Thoracic aorta (tissue), 2 donors: ENCODE results near the gene CNKSR2. TPM values are rescaled to one million over a fixed set of nuclear protein-coding genes. Genes with fewer than 3 reads are reported as not detected.

Source experiments
- ATAC-seq: fragments of 150-250 bp; one replicate; pipeline ENCODE4 v1.8.0; 2017; ENCODE audit warnings: low read depth; ENCODE audit not compliant: insufficient number of reproducible peaks, low FRiP score
- DNase-seq: peaks from one replicate; pipeline ENCODE4 v3.0.0-alpha.2; 2020; ENCODE audit warnings: low spot score
- H3K27ac ChIP-seq, 2 donors: fragments of 200-600 bp; sonication (generic); 1 replicate in 1 of 2; 2 replicates in 1 of 2; pipeline ENCODE4 v1.5.1; 2016; ENCODE audit warnings: mild to moderate bottlenecking in 2 of 2, moderate library complexity in 2 of 2
- H3K27me3 ChIP-seq: fragments of 200-600 bp; sonication (generic); replicated peaks from 2 replicates; pipeline ENCODE4 v1.6.0; 2016; ENCODE audit warnings: mild to moderate bottlenecking; ENCODE audit not compliant: insufficient read depth
- H3K36me3 ChIP-seq: fragments of 200-600 bp; sonication (generic); one replicate; pipeline ENCODE4 v1.5.1; 2016
- H3K4me1 ChIP-seq, 2 donors: fragments of 200-600 bp; sonication (generic); 1 replicate in 1 of 2; 2 replicates in 1 of 2; pipeline versions ENCODE4 v1.5.1 to v1.6.0; 2016; ENCODE audit warnings: low read depth in 2 of 2, mild to moderate bottlenecking in 1 of 2; ENCODE audit not compliant: control insufficient read depth in 1 of 2
- H3K4me3 ChIP-seq: fragments of 200-600 bp; sonication (generic); 2 replicates; pipeline ENCODE4 v1.5.1; 2016; ENCODE audit warnings: mild to moderate bottlenecking
- H3K9me3 ChIP-seq: fragments of 200-600 bp; sonication (generic); 2 replicates; pipeline ENCODE4 v1.5.1; 2016
- total RNA-seq, 2 donors: library from RNA; depleted of rRNA; stranded (reverse); fragments of >200 nt; gene quantifications; one replicate each; pipeline versions ENCODE4 v1.1.0 to v1.2.3, GENCODE V29; 2016
- TF ChIP-seq, protein P1 (sequence below): fragments of 200-600 bp; sonication (generic); IDR thresholded peaks from one replicate; pipeline ENCODE4 v1.5.1; 2019; ENCODE audit warnings: antibody characterized with exemption

Gene CNKSR2
- total RNA-seq, 2 donors from 2014 or later: 5.3 to 10.4 TPM

DNA sequence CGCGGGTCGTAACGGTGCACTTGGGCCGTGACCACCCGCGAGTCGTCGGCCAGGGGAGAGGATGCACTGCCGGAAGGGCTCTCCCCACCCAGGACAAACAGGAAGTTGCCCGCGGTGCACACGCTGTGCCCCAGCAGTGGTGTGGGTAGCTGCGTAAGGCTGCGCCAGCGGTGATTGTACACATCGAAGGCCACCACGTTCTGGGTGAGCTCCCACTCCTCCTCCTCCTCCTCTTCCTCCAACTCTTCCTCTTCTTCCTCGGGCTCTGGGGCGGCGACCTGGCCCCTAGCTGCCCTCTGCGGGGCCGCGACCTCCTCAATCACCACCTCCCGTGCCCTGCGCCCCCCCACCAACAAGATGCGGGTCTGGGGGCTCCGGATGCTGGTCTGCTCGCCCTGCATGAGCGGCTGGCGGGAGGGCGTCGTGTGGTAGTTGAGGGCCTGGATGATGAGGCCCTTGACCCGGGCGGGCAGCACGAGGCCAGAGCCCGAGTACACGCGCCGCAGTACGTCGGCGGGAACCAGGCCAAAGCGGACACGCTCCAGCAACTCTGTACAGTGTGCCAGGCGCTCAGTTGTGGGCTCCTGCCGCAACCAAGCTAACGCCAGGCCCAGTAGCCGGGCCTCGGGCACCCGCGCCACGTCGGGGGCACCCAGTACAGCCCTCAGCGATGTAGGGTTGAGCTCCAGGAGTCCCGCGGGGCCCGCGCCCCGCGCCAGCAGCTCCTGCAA lies 282.5 kb downstream of the CNKSR2 start:
- TF ChIP-seq, protein P1, sequence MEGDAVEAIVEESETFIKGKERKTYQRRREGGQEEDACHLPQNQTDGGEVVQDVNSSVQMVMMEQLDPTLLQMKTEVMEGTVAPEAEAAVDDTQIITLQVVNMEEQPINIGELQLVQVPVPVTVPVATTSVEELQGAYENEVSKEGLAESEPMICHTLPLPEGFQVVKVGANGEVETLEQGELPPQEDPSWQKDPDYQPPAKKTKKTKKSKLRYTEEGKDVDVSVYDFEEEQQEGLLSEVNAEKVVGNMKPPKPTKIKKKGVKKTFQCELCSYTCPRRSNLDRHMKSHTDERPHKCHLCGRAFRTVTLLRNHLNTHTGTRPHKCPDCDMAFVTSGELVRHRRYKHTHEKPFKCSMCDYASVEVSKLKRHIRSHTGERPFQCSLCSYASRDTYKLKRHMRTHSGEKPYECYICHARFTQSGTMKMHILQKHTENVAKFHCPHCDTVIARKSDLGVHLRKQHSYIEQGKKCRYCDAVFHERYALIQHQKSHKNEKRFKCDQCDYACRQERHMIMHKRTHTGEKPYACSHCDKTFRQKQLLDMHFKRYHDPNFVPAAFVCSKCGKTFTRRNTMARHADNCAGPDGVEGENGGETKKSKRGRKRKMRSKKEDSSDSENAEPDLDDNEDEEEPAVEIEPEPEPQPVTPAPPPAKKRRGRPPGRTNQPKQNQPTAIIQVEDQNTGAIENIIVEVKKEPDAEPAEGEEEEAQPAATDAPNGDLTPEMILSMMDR: no peak
- H3K27ac ChIP-seq: no peak overlapping the region
- H3K9me3 ChIP-seq: no peaks in the 10 kb centered on the region
- no peaks in the 10 kb centered on the region for H3K36me3 ChIP-seq
- peak overlapping the region; percentile 36 for H3K4me3 ChIP-seq
- DNase-seq (no peak), ATAC-seq (no peak)
- no peaks in the 10 kb centered on the region for H3K4me1 ChIP-seq
- H3K27me3 ChIP-seq: no peaks in the 10 kb centered on the region

DNA sequence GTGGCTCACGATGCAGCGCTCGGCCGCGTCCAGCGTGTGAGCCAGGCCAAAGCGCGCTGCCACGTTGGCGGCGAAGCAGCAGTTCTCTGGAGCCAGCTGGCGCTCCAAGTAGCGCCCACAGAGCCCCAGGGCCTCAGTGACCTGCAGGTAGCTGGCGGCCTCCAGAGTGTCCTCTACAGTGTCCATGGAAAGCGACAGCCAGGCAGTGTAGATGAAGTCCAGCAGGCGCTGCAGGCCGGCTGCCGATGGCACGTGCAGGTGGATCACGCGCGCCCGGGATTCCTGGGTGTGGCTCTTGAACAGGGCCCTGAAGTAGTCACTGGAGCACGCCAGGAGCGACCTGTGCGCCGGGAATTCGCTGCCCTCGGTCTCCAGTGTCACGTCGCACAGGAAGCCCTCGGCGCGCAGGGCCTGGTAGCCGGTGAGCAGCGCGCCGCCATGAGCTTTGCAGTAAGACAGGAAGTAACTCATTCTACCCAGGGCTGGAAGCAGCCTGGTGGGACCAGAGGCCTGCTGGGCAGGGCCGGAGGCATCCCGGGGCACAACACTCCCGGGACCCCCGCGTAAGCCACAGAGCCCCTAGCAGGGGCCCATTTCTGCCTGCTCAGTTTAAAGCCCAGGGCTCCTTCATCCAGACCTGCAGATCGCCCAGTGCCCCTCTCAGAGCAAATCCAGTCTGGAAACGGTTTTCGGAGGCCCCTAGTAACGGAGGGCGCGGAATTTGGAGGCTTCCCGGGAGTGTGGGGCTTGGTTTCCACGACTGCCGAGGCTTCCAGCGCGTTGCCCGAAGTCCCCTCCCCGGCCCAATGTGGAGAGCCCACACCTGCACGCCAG lies 283.3 kb downstream of the CNKSR2 start:
- no peaks in the 10 kb centered on the region for H3K27me3 ChIP-seq
- no peak for ATAC-seq
- peak overlapping the region; percentile 53 for H3K4me3 ChIP-seq
- TF ChIP-seq, protein P1: no peak
- DNase-seq: no peak
- no peaks in the 10 kb centered on the region for H3K4me1 ChIP-seq
- H3K36me3 ChIP-seq: no peaks in the 10 kb centered on the region
- H3K27ac ChIP-seq: no peak overlapping the region
- H3K9me3 ChIP-seq: no peaks in the 10 kb centered on the region

DNA sequence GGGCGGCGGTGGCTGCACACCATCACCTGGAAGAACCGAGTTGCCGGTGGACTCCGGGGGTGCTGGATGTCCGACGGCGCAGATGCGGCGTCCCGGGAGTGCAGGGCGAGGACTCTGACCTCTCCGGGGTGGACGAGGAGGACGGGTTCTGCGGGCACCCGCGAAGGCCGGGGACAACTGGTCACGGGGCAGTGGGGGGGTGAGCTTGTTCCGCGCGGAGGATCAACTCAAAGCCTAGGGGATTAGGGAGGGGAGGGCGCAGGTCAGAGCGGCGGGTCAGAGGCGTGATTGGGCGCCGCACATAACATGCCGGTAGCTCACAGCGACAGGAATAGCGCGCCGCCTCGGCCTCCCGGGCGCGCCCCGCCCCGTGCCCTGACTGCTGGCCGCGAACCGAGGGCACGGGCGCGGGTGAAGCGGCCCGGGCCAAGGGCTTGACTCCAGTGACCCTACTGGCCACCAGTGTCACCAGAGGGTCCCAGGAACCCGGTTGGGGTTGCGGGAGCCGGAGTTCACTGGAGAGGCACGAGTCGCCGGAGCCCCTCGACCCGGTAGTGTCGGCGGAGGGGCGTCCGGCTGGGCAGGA lies 284.0 kb downstream of the CNKSR2 start, which contains the start of gene KLHL34:
KLHL34 (minus strand) TSS at position 179 of the 586 bp plus-strand sequence. CDS start 542 bp downstream, outside the sequence.
- H3K27ac ChIP-seq: no peak within 1 kb of the TSS
- no peak for ATAC-seq
- TF ChIP-seq, protein P1: no peak
- H3K9me3 ChIP-seq: no peaks in the 10 kb centered on the region
- peak within 1 kb of the TSS; percentile 53 for H3K4me3 ChIP-seq
- no peak for DNase-seq
- H3K4me1 ChIP-seq: no peaks in the 10 kb centered on the region
- no peaks in the 10 kb centered on the region for H3K27me3 ChIP-seq
- no peaks in the 10 kb centered on the region for H3K36me3 ChIP-seq

DNA sequence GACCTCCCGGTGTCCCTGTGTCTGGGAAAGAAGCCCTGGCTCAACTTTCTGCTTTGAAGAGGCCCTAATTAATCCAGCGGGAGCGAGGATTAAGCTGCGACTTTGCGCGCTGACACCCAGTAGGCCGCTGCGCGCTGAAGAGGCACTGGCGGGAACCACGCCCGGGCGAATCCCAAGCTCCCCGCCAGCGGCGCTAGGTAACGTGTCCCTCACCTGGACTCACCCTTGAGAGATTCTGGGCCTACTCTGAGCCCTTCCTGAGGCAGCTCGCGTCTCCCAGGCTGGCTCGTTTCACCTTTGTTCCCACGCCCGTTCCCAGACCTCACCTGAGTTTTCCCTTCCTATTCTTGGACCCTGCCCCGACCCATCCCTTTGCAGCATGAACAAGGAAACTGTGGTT lies 284.5 kb downstream of the CNKSR2 start:
- Histone ChIP-seq H3K27ac (no peak overlapping the region), H3K27me3 (no peaks in the 10 kb centered on the region), H3K4me1 (no peaks in the 10 kb centered on the region), H3K36me3 (no peaks in the 10 kb centered on the region), H3K4me3 (peak overlapping the region; percentile 53), H3K9me3 (no peaks in the 10 kb centered on the region)
- TF ChIP-seq, protein P1: no peak
- DNase-seq (no peak), ATAC-seq (no peak)

DNA sequence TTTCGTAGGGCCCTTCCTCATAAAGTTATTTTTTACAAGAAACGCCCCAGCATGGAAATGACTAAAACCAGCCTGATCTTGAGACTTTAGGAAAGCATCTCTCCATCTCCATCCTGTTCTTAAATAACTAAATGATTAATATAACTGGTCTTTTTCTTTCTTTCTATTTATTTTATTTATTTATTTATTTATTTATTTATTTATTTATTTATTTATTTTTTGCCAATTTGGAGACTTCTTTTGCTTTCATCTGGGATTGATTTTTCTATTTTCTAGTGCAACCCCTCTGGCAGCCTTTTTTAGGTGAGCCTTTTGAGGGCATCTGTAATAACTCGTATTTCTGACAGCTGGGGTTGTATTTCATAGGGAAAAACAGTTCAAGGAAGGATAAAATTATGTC lies 285.1 kb downstream of the CNKSR2 start:
- TF ChIP-seq, protein P1: no peak
- H3K4me3 ChIP-seq: no peak overlapping the region
- no peaks in the 10 kb centered on the region for H3K36me3 ChIP-seq
- H3K27me3 ChIP-seq: no peaks in the 10 kb centered on the region
- no peak for DNase-seq
- no peak overlapping the region for H3K27ac ChIP-seq
- no peak for ATAC-seq
- H3K4me1 ChIP-seq: no peaks in the 10 kb centered on the region
- H3K9me3 ChIP-seq: no peaks in the 10 kb centered on the region
